Endothelial cell of umbilical vein (primary cell): ENCODE measurements around the gene KRT71. TPM values are rescaled to one million over a fixed set of nuclear protein-coding genes. Genes with fewer than 3 reads are reported as not detected.

ENCODE experiments used
- BruUV-seq: library from RNA; stranded (reverse); fragments of 400-500 nt; replicated peaks from 2 replicates; lab custom pipeline; 2021; lab: Mats Ljungman, UMichigan
- CTCF ChIA-PET: fragments of 300-600, 350-600 bp; sonication (Branson Sonifier 250); formaldehyde crosslinking; loops from one replicate; lab custom pipeline; 2021; ENCODE audit warnings: antibody characterized with exemption, inconsistent platforms; lab: Charles Lee
- POLR2A ChIA-PET: fragments of 300-600, 350-600 bp; sonication (Branson Sonifier 250); formaldehyde crosslinking; loops from one replicate; lab custom pipeline; 2021; ENCODE audit warnings: antibody characterized with exemption, inconsistent platforms; lab: Charles Lee
- DNase-seq: peaks from one replicate; pipeline ENCODE4 v3.0.0-alpha.2; 2011; ENCODE audit warnings: low read depth, low spot score
- FAIRE-seq: peaks from 2 replicates; lab custom pipeline; 2011; peaks lifted over from hg19 to GRCh38; lab: Jason Lieb, UNC
- H2AFZ ChIP-seq: 2 replicates; pipeline ENCODE4 v1.6.0; 2012; ENCODE audit warnings: low read depth, low read length, control low read depth, inconsistent platforms
- H3K27ac ChIP-seq: 2 replicates; pipeline ENCODE4 v1.5.1; 2011; ENCODE audit warnings: low read depth, mild to moderate bottlenecking, control low read depth, low read length, moderate library complexity; ENCODE audit not compliant: insufficient read depth
- H3K27me3 ChIP-seq, 2 experiments: 2 replicates each; pipeline versions ENCODE4 v1.6.0 to v1.6.1; 2011; ENCODE audit warnings: low read length in 2 of 2, mixed read lengths in 1 of 2; ENCODE audit not compliant: control insufficient read depth in 2 of 2, insufficient read depth in 2 of 2
- H3K36me3 ChIP-seq, 2 experiments: 2 replicates in 1 of 2; 3 replicates in 1 of 2; pipeline ENCODE4 v1.5.1; 2011; ENCODE audit warnings: low read length in 2 of 2, mild to moderate bottlenecking in 1 of 2, moderate library complexity in 1 of 2; ENCODE audit not compliant: control insufficient read depth in 2 of 2, insufficient read depth in 2 of 2; ENCODE audit errors: extremely low read depth in 1 of 2
- H3K4me1 ChIP-seq: 3 replicates; pipeline ENCODE4 v1.5.1; 2011; ENCODE audit warnings: mild to moderate bottlenecking, low read length; ENCODE audit not compliant: control insufficient read depth, insufficient read depth; ENCODE audit errors: extremely low read depth
- H3K4me2 ChIP-seq: 2 replicates; pipeline ENCODE4 v1.6.1; 2011; ENCODE audit warnings: low read length, control low read depth, mixed read lengths; ENCODE audit not compliant: insufficient read depth
- H3K4me3 ChIP-seq, 3 experiments: fragments of 200-600 bp in 1 of 3; sonication (generic), shearing (Covaris generic) in 1 of 3; replicated peaks in 1 of 3; 2 replicates each; pipeline ENCODE4 v1.5.1; 2011 to 2016; ENCODE audit warnings: control low read depth in 3 of 3, low read length in 3 of 3, mild to moderate bottlenecking in 2 of 3, inconsistent platforms in 1 of 3, low read depth in 1 of 3, moderate library complexity in 1 of 3; ENCODE audit not compliant: insufficient read depth in 1 of 3
- H3K79me2 ChIP-seq: 2 replicates; pipeline ENCODE4 v1.6.0; 2012; ENCODE audit warnings: low read length, inconsistent platforms; ENCODE audit not compliant: control insufficient read depth, insufficient read depth
- H3K9ac ChIP-seq: replicated peaks from 2 replicates; pipeline ENCODE3; 2011; ENCODE audit warnings: low read length, control low read depth; ENCODE audit not compliant: insufficient read depth; ENCODE audit errors: extremely low read depth
- H3K9me1 ChIP-seq: replicated peaks from 3 replicates; pipeline ENCODE4 v1.6.0; 2011; ENCODE audit warnings: mild to moderate bottlenecking, low read length; ENCODE audit not compliant: control insufficient read depth, insufficient read depth; ENCODE audit errors: extremely low read depth
- H3K9me3 ChIP-seq: replicated peaks from 2 replicates; pipeline ENCODE4 v1.5.1; 2012; ENCODE audit warnings: low read length, inconsistent platforms; ENCODE audit not compliant: control insufficient read depth, insufficient read depth
- H4K20me1 ChIP-seq: replicated peaks from 2 replicates; pipeline ENCODE3; 2011; ENCODE audit warnings: mild to moderate bottlenecking, low read length; ENCODE audit not compliant: control insufficient read depth, insufficient read depth; ENCODE audit errors: extremely low read depth
- EZH2 ChIP-seq: IDR thresholded peaks from 2 replicates; pipeline ENCODE4 v1.6.1; 2012; ENCODE audit warnings: borderline replicate concordance, low read depth, mild to moderate bottlenecking, moderate library complexity, low read length, inconsistent platforms; ENCODE audit not compliant: severe bottlenecking
- FOS ChIP-seq: IDR thresholded peaks from 2 replicates; pipeline ENCODE4 v1.6.1; 2011; ENCODE audit warnings: mild to moderate bottlenecking, low read length, moderate library complexity, borderline replicate concordance; ENCODE audit not compliant: insufficient read depth
- POLR2A ChIP-seq: IDR thresholded peaks from 2 replicates; pipeline ENCODE4 v1.6.1; 2012; ENCODE audit warnings: low read depth, mild to moderate bottlenecking, control low read depth, low read length
- POLR2AphosphoS5 ChIP-seq: IDR thresholded peaks from 2 replicates; pipeline ENCODE4 v1.6.1; 2012; ENCODE audit warnings: low read depth, mild to moderate bottlenecking, control low read depth, low read length, moderate library complexity; ENCODE audit not compliant: insufficient read depth
- dilution Hi-C: fragments of 300-500 bp; cut with MboI; formaldehyde crosslinking; loops from one replicate; pipeline ENCODE4 v1.15.0; 2019; ENCODE audit warnings: low sequenced_read_pairs; ENCODE audit not compliant: extremely low pct_ligation_motif_present
- intact Hi-C: fragments of 100-400 bp; cut with micrococcal nuclease; formaldehyde crosslinking; loops from one replicate; pipeline ENCODE4 v1.10.0; 2022
- polyA plus RNA-seq, 4 experiments: library from polyadenylated mRNA; depleted of rRNA in 3 of 4; stranded (reverse) in 3 of 4; unstranded in 1 of 4; fragments of >200 nt; gene quantifications; 2 replicates each; pipeline versions ENCODE4 v1.2.1 to v1.2.3, GENCODE V29; 2011 to 2012; ENCODE audit warnings: missing spikeins in 1 of 4
- total RNA-seq: library from RNA; stranded (reverse); gene quantifications from 2 replicates; pipeline ENCODE4 v1.2.3, GENCODE V29; 2021
- TF ChIP-seq, protein P1 (sequence below), 2 donors: IDR thresholded peaks; 1 replicate in 1 of 2; 2 replicates in 1 of 2; pipeline ENCODE4 v1.5.1; 2011; ENCODE audit warnings: low read length in 2 of 2, mild to moderate bottlenecking in 2 of 2, moderate library complexity in 2 of 2, control low read depth in 1 of 2, inconsistent platforms in 1 of 2, low read depth in 1 of 2; ENCODE audit not compliant: insufficient read depth in 1 of 2; ENCODE audit errors: extremely low read depth in 1 of 2
- TF ChIP-seq, protein P2 (sequence below): IDR thresholded peaks from 2 replicates; pipeline ENCODE4 v1.6.1; 2011; ENCODE audit not compliant: insufficient read depth, insufficient read length

Gene KRT71
- total and polyA plus RNA-seq, 2 donors (not counting 3 experiments of a cell fraction or from before 2014, with no cell fraction given) = not detected

DNA sequence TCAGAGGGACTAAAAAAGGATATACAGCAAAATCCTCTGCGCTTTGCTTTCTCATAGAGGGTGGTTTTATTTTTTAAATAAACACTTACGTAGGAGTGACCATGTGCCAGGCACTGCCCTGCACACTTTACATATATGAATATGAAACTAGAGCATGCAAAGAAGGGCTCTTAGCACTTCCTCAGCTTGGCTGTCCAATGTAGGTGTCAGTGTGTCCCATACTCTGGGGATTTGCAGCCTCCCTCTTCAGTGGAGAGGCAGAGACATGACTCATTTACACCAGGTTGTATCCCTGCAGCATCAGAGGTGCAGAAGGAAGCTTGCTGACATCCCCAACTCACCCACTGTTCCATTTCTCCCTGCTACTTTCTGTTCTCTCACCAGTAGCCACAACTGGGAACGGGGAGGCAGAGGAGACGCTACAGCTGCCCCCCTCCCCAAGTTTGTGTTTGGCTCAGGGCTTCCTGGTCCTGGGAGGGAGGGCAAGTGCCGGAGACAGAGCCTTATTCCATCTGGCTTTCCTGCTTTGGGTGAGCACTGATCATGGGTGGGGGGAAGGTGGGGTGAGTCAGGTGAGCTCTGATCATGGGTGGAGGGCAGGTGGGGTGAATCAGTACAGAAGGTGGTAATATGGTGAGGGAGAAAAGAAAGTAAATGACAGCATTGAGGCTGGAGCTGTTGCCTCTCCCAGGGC, 27.9 kb downstream of the KRT71 start:
- no peak overlapping the region for H3K27ac ChIP-seq
- H3K4me2 ChIP-seq = no peak overlapping the region
- no peaks in the 10 kb centered on the region for H3K4me1 ChIP-seq
- no peaks in the 10 kb centered on the region for H3K27me3 ChIP-seq
- BruUV-seq = no TSS peak
- H3K9me1 ChIP-seq = no peaks in the 10 kb centered on the region
- H2AFZ ChIP-seq = no peak overlapping the region
- POLR2A ChIA-PET = no interaction called here
- CTCF ChIA-PET = no interaction called here
- H3K9me3 ChIP-seq = no peaks in the 10 kb centered on the region
- TF ChIP-seq, protein P1, sequence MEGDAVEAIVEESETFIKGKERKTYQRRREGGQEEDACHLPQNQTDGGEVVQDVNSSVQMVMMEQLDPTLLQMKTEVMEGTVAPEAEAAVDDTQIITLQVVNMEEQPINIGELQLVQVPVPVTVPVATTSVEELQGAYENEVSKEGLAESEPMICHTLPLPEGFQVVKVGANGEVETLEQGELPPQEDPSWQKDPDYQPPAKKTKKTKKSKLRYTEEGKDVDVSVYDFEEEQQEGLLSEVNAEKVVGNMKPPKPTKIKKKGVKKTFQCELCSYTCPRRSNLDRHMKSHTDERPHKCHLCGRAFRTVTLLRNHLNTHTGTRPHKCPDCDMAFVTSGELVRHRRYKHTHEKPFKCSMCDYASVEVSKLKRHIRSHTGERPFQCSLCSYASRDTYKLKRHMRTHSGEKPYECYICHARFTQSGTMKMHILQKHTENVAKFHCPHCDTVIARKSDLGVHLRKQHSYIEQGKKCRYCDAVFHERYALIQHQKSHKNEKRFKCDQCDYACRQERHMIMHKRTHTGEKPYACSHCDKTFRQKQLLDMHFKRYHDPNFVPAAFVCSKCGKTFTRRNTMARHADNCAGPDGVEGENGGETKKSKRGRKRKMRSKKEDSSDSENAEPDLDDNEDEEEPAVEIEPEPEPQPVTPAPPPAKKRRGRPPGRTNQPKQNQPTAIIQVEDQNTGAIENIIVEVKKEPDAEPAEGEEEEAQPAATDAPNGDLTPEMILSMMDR (IDR thresholded peaks at IDR 0.05; ENCODE audit: extremely low read depth in 1 of 2, insufficient read depth in 1 of 2, low read depth in 1 of 2, low read length in 2 of 2) = no peak
- TF ChIP-seq FOS = no peak
- TF ChIP-seq POLR2AphosphoS5 = no peak
- no peak for TF ChIP-seq POLR2A
- TF ChIP-seq, protein P2, sequence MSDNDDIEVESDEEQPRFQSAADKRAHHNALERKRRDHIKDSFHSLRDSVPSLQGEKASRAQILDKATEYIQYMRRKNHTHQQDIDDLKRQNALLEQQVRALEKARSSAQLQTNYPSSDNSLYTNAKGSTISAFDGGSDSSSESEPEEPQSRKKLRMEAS = no peak
- no peak for TF ChIP-seq EZH2
- no peak overlapping the region for H3K9ac ChIP-seq
- no peak for DNase-seq
- FAIRE-seq = no peak
- H4K20me1 ChIP-seq = no peaks in the 10 kb centered on the region
- H3K79me2 ChIP-seq = no peaks in the 10 kb centered on the region
- H3K36me3 ChIP-seq = no peaks in the 10 kb centered on the region
- dilution Hi-C loops = no loop called here
- intact Hi-C loops = no loop called here
- H3K4me3 ChIP-seq = no peak overlapping the region
